Thyroid gland (tissue), 4 donors: Measurements from ENCODE around the gene FEV. TPM values are rescaled to one million over a fixed set of nuclear protein-coding genes. Genes with fewer than 3 reads are reported as not detected.

ENCODE experiments used
- DNase-seq, 2 donors: peaks; one replicate each; pipeline ENCODE4 v3.0.0-alpha.2; 2019
- H3K27ac ChIP-seq, 3 donors: fragments of 200-600 bp; sonication (generic); 1 replicate in 2 of 3; 2 replicates in 1 of 3; pipeline ENCODE4 v1.5.1; 2016 to 2019; ENCODE audit warnings: mild to moderate bottlenecking in 1 of 3, moderate library complexity in 1 of 3
- H3K27me3 ChIP-seq: fragments of 200-600 bp; sonication (generic); one replicate; pipeline ENCODE4 v1.5.1; 2019
- H3K36me3 ChIP-seq, 2 donors: fragments of 200-600 bp; sonication (generic); one replicate each; pipeline ENCODE4 v1.5.1; 2016 to 2019
- H3K4me1 ChIP-seq, 2 donors: fragments of 200-600 bp; sonication (generic); one replicate each; pipeline ENCODE4 v1.5.1; 2017 to 2019
- H3K4me3 ChIP-seq, 3 donors: fragments of 200-600 bp; sonication (generic); replicated peaks in 1 of 3; 1 replicate in 2 of 3; 2 replicates in 1 of 3; pipeline ENCODE4 v1.5.1; 2016; ENCODE audit warnings: mild to moderate bottlenecking in 1 of 3
- H3K9me3 ChIP-seq: fragments of 200-600 bp; sonication (generic); one replicate; pipeline ENCODE4 v1.5.1; 2017
- POLR2A ChIP-seq, 2 donors: fragments of 450-650 bp; IDR thresholded peaks; one replicate each; pipeline ENCODE4 v1.6.1; 2017; ENCODE audit warnings: antibody characterized with exemption in 2 of 2, mild to moderate bottlenecking in 2 of 2, moderate library complexity in 1 of 2
- WGBS, 2 donors: methylation state at CpG; one replicate each; pipeline ENCODE4 v1.1.5; 2017; 5-methylcytosine and 5-hydroxymethylcytosine counted together
- intact Hi-C: fragments of 100-400 bp; cut with DNase I; formaldehyde crosslinking; loops from one replicate; pipeline ENCODE4 v1.15.1; 2023
- total RNA-seq, 4 donors: library from RNA; depleted of rRNA; stranded (reverse); fragments of >200 nt; gene quantifications; one replicate each; pipeline ENCODE4 v1.2.3, GENCODE V29; 2016
- TF ChIP-seq, protein P1 (sequence below), 6 experiments: fragments of 200-600 bp in 3 of 6; fragments of 450-650 bp in 3 of 6; sonication (generic) in 3 of 6; IDR thresholded peaks; one replicate each; pipeline ENCODE4 v1.5.1; 2016 to 2019; ENCODE audit warnings: antibody characterized with exemption in 6 of 6, mild to moderate bottlenecking in 2 of 6, inconsistent platforms in 1 of 6, moderate library complexity in 1 of 6

FEV gene
- total RNA-seq, 4 donors from 2014 or later: not detected

DNA sequence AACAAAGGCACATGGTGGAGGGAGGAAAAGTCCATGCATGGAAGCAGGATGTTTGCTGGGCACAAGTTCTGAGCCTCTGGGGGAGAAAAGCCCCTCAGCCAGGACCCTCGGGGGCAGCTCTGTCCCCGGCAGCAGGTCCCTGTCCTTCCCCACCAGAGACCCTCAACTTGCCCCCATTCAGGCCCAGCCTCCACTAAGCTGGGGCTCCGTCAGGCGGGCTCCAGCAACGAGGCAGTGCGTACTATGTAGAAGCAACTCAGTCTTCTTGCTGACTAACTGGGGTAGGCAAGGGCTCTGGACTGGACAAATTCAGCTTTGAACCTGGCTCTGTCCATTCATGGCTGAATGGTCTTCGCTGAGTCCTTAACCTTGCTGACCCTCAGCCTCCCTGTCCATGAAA lies 33.3 kb upstream of the FEV start:
- DNase-seq: no peak
- no peaks in the 10 kb centered on the region for H3K27me3 ChIP-seq
- no peak overlapping the region for H3K27ac ChIP-seq
- intact Hi-C loops: no loop called here
- H3K4me1 ChIP-seq: no peaks in the 10 kb centered on the region
- 74 to 90% methylated on average over 5 to 7 of the region's 7 CpGs for WGBS, 2 donors
- H3K9me3 ChIP-seq: no peaks in the 10 kb centered on the region
- H3K4me3 ChIP-seq: no peak overlapping the region
- no peaks in the 10 kb centered on the region for H3K36me3 ChIP-seq
- TF ChIP-seq, protein P1, sequence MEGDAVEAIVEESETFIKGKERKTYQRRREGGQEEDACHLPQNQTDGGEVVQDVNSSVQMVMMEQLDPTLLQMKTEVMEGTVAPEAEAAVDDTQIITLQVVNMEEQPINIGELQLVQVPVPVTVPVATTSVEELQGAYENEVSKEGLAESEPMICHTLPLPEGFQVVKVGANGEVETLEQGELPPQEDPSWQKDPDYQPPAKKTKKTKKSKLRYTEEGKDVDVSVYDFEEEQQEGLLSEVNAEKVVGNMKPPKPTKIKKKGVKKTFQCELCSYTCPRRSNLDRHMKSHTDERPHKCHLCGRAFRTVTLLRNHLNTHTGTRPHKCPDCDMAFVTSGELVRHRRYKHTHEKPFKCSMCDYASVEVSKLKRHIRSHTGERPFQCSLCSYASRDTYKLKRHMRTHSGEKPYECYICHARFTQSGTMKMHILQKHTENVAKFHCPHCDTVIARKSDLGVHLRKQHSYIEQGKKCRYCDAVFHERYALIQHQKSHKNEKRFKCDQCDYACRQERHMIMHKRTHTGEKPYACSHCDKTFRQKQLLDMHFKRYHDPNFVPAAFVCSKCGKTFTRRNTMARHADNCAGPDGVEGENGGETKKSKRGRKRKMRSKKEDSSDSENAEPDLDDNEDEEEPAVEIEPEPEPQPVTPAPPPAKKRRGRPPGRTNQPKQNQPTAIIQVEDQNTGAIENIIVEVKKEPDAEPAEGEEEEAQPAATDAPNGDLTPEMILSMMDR (IDR thresholded peaks at IDR 0.05): no peak
- no peak for TF ChIP-seq POLR2A (IDR thresholded peaks at IDR 0.05)

DNA sequence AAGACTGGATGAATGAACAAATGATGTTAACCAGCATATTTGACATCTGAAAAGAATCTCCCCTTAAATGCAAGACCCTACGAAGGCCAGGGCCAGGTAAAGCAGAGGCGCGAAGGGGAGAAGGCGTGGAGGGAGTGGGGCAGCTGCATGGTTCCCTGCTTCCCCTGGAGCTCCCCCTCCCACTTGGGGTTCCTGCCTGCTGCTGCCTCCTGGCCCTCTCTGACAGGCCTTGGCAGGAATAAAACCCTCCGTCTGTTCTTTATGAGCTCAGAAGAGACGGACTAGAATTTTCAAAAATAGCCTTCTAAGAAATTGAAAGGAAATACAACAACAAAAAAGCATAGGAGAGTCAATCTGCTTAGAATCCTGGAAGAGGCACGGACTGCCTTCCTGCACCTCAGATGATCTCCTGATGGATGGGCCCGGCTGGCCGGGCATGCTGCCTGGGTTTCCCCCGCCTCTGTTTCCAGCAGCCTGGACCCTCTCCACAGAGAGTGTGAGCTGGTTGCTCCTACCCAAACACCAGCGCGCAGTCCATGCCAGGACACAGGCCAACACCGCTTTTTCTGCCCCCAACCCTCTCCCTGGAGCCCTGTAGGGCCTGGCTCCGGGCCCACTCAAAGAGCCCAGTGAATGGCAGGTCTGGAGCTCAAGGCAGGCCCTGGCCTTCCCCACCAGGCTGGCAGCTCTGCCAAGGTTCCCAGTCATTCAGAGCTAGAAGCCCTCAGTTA lies 32.4 kb upstream of the FEV start:
- DNase-seq: no peak
- no peak overlapping the region for H3K27ac ChIP-seq
- no peaks in the 10 kb centered on the region for H3K27me3 ChIP-seq
- no peak for TF ChIP-seq POLR2A (IDR thresholded peaks at IDR 0.05)
- TF ChIP-seq, protein P1 (IDR thresholded peaks at IDR 0.05): no peak
- 71 to 79% methylated on average over 12 to 14 of the region's 14 CpGs for WGBS, 2 donors
- no peaks in the 10 kb centered on the region for H3K36me3 ChIP-seq
- no peaks in the 10 kb centered on the region for H3K4me1 ChIP-seq
- intact Hi-C loops: no loop called here
- no peak overlapping the region for H3K4me3 ChIP-seq
- no peaks in the 10 kb centered on the region for H3K9me3 ChIP-seq

DNA sequence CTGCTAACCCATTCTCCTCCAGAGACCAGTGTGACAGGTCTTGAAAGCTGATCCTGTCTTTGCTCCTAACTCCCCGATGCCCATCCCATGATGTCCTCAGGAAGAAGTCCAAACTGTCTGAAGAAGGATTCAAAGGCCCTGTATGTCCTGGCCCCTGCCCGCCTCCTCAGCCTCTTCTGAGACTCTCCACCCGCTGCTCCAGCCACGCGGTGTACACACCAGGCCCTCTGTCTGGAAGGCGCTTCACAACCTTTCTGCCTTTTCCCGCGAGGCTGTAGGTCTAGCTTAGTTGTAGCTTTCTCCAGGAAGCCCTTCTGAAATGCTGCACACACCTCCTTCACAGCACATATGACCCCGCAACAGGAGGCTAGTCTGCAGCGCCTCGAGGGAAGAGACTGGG lies 31.7 kb upstream of the FEV start:
- no peaks in the 10 kb centered on the region for H3K9me3 ChIP-seq
- no peaks in the 10 kb centered on the region for H3K27me3 ChIP-seq
- no peak overlapping the region for H3K4me3 ChIP-seq
- no peak overlapping the region for H3K27ac ChIP-seq
- TF ChIP-seq POLR2A (IDR thresholded peaks at IDR 0.05): no peak
- TF ChIP-seq, protein P1 (IDR thresholded peaks at IDR 0.05): no peak
- DNase-seq: no peak
- 91 to 94% methylated on average over 11 of the region's 11 CpGs for WGBS, 2 donors
- no peaks in the 10 kb centered on the region for H3K4me1 ChIP-seq
- intact Hi-C loops: no loop called here
- H3K36me3 ChIP-seq: no peaks in the 10 kb centered on the region

DNA sequence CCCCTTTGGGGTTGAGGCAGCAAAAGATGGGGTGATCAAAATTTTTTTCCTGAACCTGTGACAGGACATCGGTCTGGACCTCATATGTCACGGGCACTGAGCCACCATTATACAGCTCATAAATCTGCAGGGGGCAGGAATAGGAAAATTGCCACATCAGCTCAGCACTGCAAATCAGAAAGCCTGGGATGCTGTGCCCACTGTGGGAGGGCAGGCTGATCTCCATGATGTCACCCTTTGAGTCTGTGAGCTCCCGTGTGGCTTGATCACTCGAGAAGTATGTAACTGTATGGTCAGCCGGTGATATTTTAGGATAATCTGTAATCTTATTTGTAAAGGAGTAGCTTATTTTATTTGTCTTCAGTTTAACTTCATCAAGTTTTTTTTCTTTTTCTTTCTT lies 25.9 kb upstream of the FEV start:
- Histone ChIP-seq H3K27ac (no peak overlapping the region), H3K9me3 (no peaks in the 10 kb centered on the region), H3K4me1 (no peaks in the 10 kb centered on the region), H3K4me3 (no peak overlapping the region), H3K27me3 (no peaks in the 10 kb centered on the region), H3K36me3 (no peaks in the 10 kb centered on the region)
- 87 to 88% methylated on average over 5 of the region's 5 CpGs for WGBS, 2 donors
- TF ChIP-seq, protein P1 (IDR thresholded peaks at IDR 0.05): no peak
- TF ChIP-seq POLR2A (IDR thresholded peaks at IDR 0.05): no peak
- no peak for DNase-seq
- intact Hi-C loops: no loop called here

DNA sequence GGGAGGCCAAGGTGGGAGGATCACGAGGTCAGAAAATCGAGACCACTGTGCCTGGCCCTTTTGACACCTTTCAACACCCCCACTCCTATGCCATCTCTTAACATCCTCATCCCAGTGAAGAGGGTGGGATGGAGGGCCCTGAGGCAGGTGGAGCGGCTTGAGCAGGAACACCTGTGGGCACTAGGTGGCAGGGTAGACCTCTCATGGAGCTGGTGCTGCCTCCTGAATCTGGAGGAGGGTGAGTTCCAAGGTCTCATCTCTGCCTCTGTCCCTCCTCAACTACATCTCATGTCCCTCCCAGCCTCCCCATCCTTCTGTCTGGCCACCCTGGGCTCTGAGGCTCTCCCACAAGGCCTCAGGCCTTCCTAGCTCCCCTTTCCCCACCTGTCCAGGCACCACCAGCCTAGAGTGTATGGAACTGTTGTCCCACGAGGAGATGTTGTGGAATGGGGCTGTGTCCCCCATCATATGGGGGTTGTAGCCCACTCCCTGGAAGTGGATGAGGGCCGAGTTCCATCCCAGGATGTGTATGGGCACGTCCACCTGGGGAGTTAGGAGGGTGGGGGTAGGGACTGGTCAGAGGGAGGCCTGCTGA lies 25.3 kb upstream of the FEV start:
- no peak overlapping the region for H3K27ac ChIP-seq
- intact Hi-C loops: no loop called here
- H3K36me3 ChIP-seq: no peaks in the 10 kb centered on the region
- no peaks in the 10 kb centered on the region for H3K4me1 ChIP-seq
- no peak overlapping the region for H3K4me3 ChIP-seq
- 29 to 46% methylated on average over 5 to 6 of the region's 6 CpGs for WGBS, 2 donors
- TF ChIP-seq POLR2A (IDR thresholded peaks at IDR 0.05): no peak
- TF ChIP-seq, protein P1 (IDR thresholded peaks at IDR 0.05): peak in 4 of 6 experiments; percentile 18 to 55 (median 33)
- no peaks in the 10 kb centered on the region for H3K27me3 ChIP-seq
- no peaks in the 10 kb centered on the region for H3K9me3 ChIP-seq
- peak; percentile 28 to 42 for DNase-seq
